GM19395 (cell line): ENCODE measurements around the gene TNK2.

Source experiments
- ATAC-seq: cut with Tn5 transposase; IDR thresholded peaks from one replicate; pipeline ENCODE4 v1.9.1; 2021; ENCODE audit warnings: mild to moderate bottlenecking, moderate library complexity; ENCODE audit not compliant: unreplicated experiment

The TNK2 gene

DNA sequence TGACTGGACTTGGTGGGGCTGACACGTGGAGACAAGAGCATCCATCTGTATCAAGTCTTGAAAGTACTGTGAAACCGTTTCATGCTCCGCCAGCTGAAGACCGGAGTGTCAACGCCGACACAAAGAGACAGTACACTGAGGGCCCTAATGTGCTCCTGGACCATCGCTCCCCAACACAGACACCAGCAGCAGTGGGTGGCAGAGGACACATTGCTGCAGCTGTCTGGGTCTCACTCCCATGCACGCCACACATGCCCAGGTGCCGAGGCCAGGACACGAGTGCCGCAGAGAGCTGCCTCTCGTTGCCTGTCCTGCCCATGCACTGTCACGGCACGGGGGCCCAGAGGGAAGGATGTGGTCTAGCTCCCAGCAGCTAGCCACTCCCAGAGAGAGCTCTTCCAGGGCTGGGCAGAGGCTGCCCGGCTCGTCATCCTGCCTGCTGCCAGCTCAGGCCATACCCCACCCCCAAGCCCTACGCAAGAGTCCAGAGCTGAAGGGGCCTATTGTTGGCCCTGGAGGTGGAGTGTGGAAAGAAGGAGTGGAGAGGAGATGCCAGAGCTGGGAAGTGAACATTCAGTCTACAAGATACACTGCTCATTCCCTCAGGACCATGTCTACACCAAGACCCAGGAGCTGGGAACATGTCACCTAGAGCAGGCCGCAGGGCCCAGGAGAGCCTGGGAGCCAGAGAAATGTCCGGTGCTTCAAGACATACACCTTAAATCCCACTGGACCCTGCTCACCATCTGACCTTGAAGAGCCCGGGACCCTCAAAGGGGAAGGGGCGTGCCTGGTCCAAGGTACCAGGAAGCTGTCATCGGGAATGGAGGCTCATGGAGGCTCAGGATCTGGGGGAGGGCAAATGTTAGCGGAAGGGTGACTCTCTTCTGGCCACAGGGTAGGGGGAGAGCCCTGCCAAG lies 7.7 kb downstream of the TNK2 start:
- peak; percentile 50 for ATAC-seq

DNA sequence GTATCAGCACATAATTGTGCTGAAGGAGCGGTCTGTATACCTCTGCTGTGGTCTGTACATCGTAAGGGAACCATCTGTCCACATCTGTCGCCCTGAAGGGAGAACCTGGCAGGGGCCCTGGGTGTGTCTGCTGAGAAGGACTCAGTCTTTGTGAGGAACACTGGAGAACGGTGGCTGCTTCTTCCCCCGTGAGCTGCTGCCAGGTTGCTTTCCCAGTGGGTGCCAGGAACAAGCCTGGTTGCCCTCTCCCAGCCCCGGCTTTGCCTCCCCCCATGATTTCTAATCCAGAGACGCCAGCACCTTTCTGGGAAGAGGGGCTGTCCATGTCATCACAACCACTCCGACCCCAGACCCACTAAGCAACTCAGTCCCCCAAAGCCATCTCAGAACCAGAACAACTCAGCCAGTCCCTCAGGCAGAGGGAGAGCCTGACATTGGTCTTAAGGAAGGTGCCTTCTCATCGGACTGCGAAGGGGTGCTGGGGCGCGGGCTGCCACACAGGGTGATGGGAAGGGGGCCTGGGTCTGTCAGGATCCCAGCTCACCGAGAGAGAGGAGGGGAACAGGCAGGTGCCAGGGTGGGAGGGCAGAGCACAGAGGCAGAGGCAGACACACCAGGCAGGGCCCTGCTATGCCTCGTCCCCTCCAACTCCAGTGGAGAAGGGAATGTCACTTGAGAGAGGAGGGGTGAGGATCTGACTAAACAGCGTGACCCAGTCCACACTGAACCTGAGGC lies 8.5 kb downstream of the TNK2 start:
- ATAC-seq = no peak

DNA sequence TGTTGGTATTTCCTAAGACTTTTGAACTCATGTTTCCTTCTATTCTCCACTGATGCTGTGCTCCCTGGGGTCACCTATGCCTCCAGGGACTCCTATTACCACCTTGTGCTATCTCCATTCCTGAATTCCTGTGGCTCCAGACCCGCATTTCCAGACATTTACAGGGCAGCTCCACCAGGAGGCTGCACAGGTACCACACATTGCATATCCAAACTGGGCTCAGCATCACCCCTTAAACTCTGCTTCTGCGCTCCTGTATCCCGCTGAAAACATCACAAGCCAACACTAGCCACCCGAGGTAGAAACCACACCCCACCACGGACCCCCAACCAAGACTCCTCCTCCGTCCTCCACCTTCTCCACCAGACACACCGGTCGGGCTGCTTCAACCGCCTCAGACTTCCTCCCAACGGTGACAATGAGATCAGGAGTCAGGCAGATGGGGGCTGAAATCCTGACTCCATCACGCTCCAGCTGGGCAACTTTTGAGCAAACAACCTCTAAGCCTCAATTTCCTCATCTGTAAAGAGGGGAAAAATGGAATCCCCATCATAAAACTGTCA lies 10.4 kb downstream of the TNK2 start:
- no peak for ATAC-seq

DNA sequence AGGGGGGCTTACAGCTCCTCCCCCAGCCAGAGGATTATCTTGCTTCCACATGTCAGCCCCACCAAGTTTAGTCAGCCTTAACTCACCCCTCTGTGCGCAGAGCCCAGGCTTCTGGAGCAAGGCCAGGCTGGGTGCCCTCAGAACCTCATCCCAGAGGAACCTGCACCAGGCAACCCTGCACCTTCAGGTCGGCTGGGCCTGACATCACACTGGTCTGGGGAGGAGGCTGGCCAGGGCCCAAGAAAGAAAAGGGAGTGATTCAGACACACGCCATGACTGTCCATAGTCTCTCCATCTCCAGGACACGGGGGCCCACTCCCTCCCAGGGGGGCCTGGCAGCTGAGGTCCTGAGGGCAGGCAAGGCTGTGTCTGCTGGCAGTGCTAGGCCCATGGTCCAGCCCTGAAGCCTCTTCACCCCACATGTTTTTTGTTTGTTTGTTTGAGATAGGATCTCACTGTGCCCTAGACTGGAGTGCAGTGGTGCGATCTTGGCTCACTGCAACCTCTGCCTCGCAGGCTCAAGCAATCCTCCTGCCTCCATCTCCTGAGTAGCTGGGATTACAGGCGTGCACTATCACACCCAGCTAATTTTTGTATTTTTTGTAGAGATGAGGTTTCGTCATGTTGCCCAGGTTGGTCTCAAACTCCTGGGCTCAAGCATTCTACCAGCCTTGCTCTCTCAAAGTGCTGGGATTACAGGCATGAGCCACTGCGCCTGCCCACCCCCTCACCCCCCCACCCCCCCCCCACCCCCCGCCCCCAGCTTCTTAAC lies 11.1 kb downstream of the TNK2 start:
- ATAC-seq = no peak

DNA sequence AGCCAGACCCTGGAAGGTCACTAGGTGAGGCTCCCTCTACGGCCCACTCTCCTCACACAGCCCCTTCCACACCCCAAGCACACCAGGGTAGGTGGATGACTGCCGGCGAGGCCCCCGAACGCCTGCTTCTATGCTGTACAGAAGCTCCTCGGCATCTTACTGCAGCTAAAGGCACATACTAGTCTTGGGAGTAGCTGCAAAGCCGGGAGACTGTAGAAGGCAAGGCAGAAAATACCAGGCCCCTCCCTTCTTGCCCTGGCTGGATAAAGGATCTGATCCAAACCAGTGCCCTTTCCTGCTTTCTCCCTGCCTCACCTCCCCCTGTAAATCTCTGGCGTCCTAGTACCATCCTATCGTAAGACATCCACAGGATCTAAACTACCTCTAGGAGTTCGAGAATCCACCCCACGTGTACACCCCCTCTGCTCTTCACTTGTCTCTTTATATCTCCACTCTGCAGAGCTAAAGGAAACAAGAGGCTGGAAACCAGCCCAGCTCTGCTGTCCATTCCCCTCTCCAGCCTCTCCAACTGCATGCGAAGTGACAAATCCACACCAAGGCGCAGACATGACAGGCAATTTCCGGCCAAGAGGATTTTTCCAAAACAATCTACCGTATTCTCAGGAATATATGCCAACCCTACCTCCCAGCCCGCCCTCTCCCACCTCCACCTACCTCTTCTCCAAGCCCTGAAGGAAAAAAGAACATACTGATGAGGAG lies 11.8 kb downstream of the TNK2 start:
- peak; percentile 5 for ATAC-seq

DNA sequence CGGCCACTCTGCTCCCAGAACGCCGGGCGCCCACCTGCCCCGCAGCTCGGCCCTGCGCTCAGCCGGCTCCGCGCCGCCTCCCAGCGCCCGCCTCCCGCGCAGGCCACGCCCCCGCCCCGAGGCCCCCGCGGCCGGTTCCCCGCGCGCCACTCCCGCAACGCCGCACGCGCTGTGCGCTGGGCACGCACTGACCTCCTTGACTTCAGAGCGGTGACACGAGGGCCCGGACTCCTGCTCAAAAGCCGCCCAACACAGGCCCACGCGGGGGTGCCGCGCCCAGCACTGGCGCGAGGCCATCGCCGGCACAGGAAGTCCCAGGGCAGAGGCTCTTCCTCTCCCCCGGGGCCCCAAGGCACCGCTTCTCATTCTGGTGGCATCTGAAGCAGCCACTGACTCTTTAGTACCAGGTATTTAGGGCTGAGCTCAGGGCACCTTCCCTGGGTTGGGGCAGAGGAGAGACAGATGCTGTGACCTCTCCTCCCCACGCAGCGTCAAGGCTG lies 12.4 kb downstream of the TNK2 start:
- ATAC-seq = peak; percentile 51

DNA sequence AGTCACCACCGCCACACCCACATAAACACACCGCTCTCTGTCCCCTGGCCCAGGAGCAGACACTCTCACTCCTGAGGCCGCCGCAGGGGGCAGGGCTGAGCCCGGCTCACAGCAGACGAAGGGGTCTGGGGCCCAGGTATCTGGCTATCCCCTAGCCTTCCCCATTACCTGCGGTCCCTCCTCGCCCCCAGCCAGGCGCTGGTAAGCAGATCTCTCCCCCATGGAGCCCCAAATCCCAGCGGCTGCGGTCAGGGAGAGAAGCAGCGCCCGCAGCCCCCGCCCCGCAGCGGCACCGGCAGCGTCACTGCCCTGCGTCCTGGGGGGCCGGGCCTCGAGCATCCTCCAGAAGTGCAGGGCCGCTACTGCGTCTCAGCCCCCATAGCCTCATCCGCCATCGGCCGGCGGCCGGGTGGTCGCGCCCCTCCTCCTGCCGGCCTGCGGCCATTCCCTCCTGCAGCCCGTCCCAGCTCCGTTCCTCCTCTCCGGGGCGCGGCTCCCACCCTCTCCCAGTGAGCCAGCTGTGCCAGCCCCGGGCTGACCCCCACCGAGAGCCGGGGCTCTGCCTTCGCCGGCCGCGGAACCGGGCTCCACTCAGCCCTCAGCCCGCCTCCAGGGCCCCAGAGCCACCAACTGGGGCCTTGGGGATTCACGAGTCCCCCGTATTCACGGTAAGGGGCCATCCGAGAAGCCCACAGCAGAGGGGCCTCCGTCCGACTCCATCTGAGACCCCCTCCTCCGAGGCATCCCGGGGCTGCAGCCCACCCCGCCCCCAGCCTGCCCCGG lies 13.1 kb downstream of the TNK2 start:
- peak; percentile 40 for ATAC-seq

DNA sequence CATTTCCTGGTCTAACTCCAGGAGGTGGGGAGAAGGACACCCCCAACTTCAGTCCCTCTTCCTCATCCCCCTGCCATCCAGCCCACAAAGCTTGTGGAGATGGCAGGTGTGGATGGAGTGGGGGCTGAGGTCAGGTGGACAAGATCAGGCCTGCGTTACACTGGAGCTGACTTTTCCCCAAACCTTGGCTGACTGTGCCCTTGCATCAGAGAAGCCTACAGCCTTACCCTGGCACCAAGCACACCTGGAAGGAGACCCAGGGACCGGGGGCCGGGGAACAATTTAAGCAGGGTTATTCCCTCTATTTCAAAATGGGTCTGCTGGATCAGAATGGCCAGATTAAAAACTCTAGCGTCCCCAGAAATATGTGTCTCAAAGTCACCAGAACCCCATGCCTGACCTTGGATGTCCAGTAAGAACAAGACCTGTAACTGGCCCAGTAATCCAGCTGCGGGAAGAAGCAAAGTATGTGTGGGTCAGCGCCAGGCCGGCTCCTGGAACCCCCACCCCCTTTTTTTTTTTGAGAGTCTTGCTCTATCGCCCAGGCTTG lies 14.4 kb downstream of the TNK2 start:
- ATAC-seq = no peak

DNA sequence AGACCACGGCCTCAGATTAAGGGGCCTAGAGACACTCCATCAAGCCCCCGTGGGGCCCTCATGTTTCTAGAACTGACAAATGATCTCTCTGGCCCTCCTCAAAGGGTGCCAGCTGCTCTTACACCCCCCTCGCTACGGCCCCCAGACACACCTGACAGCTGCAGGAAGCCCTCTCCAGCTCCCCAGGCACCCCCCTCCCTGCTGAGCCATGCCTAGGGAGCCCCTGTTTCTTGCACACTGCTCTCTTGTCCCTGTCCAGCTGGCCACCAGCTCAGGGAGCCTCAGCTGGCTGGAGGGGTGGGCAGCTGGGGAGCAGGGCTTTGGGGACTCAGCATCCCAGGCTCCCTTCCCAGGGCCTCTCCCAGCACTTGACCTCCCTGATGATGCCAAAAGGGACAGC lies 14.8 kb downstream of the TNK2 start:
- no peak for ATAC-seq

DNA sequence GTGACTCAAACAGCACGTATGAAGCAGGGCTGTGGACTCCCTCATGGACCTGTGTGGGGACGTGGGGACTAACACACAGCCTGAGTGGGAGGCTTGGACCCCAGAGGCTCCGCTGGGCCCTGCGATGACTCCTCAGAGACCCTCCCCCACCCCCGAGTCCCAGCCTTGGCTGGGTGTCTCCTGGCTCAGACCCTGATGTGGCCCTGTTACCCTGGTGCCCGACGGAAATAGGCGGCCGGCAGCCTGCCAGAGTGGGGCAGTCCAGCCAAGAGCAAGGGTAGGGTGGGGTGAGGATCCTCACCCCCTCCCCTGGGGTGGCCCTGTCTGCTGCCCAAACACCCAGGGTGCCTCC lies 15.3 kb downstream of the TNK2 start:
- no peak for ATAC-seq

DNA sequence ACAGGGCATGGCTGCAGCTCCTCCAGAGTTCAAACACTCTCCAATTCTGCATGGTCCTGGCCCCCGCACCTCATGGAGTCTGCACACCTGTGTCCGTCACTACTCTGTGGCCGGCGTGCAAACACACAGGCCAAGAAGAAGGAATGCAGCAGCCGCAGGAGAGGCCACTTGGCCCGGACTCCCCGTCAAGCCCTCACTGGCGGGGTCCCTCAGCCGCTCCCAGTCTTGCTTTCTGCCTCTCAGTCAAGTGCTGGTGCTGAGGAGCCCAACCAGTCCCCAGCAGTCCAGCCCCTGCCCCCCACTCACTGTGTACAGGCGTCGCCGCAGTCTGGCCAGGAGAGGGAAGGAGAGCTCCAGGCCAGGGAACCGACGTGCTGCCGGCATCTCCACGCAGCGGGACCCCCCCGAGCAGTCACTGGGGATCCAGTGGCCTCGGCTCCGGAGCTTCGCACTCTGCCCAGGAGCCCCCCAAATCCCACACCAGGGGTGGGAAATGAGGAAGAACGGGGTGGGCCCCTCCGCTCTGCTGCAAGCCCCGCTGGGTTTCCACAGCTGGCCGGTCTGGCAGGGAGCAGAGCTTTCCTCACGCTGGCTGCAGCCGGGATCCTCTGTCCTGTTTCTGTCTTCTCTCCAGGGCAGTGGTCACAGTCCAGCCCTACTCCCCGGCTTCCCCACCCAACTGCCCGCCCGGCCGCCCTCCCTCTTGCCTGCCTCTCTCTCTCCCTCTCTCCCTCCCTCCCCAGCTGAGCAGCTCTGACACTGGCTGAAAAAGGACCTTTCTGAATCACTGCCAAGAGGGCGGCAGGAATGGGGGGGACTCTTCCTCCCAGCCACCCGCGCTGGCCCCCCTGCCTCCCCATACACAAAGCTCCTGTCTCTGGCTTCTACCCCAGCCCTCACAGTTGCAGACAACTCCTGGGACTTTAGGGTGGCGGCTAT lies 16.0 kb downstream of the TNK2 start:
- ATAC-seq = no peak

DNA sequence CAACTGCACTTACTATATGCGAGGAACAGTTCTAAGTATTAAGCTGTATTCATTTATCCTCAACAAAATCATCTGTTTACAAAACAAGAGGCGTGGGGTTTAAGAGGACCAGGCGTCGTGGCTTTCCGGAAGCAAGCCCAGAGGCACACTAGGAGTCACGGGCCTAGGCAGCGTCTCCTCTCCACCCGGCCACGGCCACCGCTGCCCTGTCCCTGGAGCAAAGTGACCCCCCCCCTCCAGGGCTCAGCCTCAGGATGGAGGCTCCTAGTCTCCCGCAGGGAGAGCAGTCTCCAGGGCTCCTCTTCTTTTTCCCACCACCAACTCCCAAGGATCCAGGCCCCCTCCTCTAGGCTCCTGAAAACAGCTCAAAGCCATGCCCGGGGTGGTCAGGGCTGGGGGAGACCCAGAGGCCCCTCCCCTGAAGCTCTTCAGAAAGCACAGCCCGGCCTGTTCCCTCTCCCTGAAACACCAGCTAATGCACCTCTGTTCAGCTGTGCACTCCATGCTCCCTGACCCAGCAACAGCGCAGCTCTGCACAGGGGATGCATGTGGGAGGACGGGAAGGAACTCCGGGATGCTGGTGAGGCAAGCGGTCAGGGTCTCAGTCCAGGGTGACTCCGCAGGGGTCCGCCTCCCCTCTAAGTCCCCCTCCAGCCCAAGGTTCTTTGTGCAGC lies 16.8 kb downstream of the TNK2 start:
- ATAC-seq = no peak

DNA sequence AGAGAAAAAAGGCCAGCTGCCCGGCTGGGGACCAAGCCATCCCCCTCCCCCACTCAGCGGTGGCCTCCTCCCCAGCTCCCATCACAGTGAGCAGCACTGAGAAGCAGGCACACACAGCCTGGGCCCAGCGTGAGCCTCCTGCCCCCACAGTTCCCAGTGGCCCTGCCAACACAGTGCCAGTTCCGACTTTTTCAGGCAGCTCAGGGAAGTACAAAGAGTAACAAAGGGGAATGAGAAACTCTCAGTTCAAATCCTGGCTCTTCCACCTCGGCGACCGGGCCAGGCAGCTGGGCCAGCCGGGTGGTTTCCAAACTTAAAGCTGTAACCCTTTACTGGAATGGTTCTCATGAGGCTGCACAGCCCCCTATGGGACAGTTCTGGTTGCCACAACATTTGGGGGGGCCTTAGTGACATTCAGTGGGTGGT lies 18.5 kb downstream of the TNK2 start:
- no peak for ATAC-seq

DNA sequence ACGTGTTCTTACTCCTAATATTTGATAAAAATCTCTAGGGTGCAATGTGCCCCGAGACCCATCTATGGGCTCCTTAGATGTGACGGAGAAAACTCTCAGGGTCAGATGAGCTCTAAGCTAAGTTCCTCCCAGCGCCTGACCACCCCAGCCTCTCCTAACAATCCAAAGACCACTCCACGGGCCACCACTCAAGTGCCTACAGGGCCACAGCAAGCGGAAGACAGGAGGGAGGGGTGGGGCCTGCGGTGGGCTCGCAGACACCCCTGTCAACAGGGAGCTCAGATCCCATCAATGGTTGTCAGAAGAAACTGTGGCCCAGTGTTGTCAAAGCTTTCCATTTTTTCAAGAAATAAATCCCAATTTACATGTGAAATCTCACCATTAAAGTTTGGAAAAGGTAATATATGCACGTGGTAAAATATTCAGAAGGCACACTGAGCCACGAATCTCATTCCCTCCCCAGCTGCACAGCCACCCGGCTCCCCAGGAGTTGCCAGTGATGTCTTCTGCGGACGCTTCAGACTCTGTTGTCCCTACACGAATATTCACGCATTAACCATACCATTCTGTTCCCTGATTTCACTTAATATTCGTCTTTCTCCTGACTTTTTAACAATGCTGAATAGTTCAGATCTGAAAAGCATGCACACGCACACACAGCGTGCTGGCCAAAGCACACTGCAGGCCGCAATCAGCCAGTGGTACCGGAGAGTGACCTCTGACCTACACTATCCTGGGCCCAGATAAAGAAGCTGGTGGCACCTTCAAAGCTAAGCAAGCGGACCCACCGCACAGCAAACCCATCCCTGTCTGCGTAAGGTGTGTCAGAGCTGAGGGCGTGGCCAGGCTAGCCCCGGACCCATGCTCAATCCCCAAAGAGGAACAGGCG lies 19.1 kb downstream of the TNK2 start:
- ATAC-seq = no peak

DNA sequence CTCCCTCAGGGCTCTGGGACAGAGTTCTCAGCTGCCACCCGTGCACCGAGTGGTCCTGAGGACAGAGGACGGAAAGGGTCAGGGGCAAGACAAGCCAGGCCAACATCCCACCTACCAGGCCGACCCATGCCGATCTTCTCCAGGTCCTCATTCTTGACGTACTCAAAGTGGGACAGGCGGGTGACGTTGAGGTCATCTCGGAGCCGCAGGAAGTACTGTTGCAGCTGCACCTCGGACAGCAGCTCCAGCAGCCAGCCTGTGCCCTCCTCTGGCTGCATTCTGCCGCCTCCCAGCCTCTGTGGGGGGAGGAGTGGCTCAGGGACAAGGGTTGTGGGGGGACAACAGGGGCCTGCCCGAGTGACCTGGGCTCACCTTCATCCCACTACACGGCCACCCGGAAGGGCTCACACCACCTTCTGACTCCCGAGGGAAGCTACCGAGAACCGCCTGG lies 20.0 kb downstream of the TNK2 start:
- ATAC-seq = no peak

DNA sequence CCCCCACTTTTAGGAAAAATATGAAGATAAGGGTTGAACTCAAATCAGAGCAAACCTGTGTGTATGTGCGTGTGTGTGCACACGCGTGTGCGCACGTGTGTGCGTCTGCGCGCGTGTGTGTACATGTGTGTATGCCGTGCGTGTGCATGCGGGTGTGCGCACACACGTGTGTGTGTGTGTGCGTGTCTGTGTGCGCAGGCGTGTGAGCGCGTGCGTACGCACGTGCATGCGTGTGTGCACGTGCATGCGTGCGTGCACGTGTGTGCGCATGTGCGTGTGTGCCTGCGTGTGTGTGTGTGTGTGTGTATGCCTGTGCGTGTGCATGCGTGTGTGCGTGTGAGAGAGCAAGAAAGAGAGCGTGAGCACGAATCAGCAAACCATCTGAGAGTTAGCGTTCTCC lies 20.7 kb downstream of the TNK2 start:
- no peak for ATAC-seq
